Peyer's patch (tissue), 4 donors: ENCODE data around the gene ROR1.

Experiments used
- POLR2A ChIP-seq, 2 donors: fragments of 450-650 bp; IDR thresholded peaks; one replicate each; pipeline ENCODE4 v1.5.1; 2017; ENCODE audit warnings: antibody characterized with exemption in 2 of 2, mild to moderate bottlenecking in 2 of 2, moderate library complexity in 2 of 2
- TF ChIP-seq, protein P1 (sequence below), 6 experiments: fragments of 450-650 bp in 4 of 6; fragments of 200-600 bp in 2 of 6; sonication (generic) in 1 of 6; IDR thresholded peaks; one replicate each; pipeline ENCODE4 v1.5.1; 2017 to 2019; ENCODE audit warnings: antibody characterized with exemption in 6 of 6, mild to moderate bottlenecking in 3 of 6, moderate library complexity in 1 of 6

DNA sequence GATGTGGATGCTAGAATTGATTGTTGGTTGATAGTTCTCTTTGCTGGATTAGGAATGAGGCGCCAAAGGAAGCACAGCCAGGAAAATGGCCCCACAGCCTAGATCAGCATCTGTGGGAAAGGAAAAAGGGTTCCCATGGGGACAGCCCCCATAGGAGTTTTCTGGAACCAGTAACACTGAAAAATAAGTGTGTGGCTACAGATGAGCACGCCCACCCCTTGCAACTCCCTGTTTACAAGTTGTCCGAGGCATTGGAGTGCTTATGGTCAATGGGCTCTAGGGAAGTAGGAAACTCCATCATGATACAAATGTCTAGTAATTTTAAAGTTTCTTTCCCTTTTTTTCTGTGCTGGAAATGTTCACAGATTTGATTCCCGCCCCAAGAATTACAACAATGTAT lies 405.8 kb downstream of the ROR1 start:
- TF ChIP-seq, protein P1, sequence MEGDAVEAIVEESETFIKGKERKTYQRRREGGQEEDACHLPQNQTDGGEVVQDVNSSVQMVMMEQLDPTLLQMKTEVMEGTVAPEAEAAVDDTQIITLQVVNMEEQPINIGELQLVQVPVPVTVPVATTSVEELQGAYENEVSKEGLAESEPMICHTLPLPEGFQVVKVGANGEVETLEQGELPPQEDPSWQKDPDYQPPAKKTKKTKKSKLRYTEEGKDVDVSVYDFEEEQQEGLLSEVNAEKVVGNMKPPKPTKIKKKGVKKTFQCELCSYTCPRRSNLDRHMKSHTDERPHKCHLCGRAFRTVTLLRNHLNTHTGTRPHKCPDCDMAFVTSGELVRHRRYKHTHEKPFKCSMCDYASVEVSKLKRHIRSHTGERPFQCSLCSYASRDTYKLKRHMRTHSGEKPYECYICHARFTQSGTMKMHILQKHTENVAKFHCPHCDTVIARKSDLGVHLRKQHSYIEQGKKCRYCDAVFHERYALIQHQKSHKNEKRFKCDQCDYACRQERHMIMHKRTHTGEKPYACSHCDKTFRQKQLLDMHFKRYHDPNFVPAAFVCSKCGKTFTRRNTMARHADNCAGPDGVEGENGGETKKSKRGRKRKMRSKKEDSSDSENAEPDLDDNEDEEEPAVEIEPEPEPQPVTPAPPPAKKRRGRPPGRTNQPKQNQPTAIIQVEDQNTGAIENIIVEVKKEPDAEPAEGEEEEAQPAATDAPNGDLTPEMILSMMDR (IDR thresholded peaks at IDR 0.05): no peak
- TF ChIP-seq POLR2A (IDR thresholded peaks at IDR 0.05): no peak
